Testis (tissue), 3 donors: ENCODE measurements around the gene FAM50B. TPM values are rescaled to one million over a fixed set of nuclear protein-coding genes. Genes with fewer than 3 reads are reported as not detected.

Experiments used
- polyA plus RNA-seq: library from polyadenylated mRNA; stranded (reverse); fragments of 350-450 nt; fragmentation: Illumina TruSeq; extraction: RNeasy Lipid Tissue Mini Kit (QIAGEN cat#74804); gene quantifications from one replicate; pipeline ENCODE4 v1.2.3, GENCODE V29; 2014; ENCODE audit warnings: low read depth, low replicate concordance; ENCODE audit not compliant: insufficient read depth
- total RNA-seq, 2 donors: library from RNA; depleted of rRNA; stranded (reverse); fragments of >200 nt; gene quantifications; one replicate each; pipeline ENCODE4 v1.2.3, GENCODE V29; 2016

Gene FAM50B
- total and polyA plus RNA-seq, 3 donors from 2014 or later, result 24.5 to 38.6 (median 27.4) TPM

Other genes with a start within 250 kb of the FAM50B start
- gene PXDC1, start 97.7 kb upstream of the FAM50B start, total RNA-seq, result 10 to 100 TPM; 14.3 to 38.2 TPM
- gene PXDC1, start 97.7 kb upstream of the FAM50B start, polyA plus RNA-seq, result 16.9 TPM
- gene FAM217A, start 229.8 kb downstream of the FAM50B start, total RNA-seq, result 10 to 100 TPM; 13.0 to 30.6 TPM
- 35.3 TPM for gene FAM217A, start 229.8 kb downstream of the FAM50B start, polyA plus RNA-seq